ENCODE results near the gene FXN. TPM values are rescaled to one million over a fixed set of nuclear protein-coding genes. Genes with fewer than 3 reads are reported as not detected.
A peak's percentile ranks its signal among the peaks of the same experiment; 100 is the strongest.

FXN gene
- total RNA-seq, 6 experiments from 2014 or later, result 12.5 to 30.4 (median 24.7) TPM

- intact Hi-C loops (cut with DNase I), result no loop called here
- DNase-seq (no peak), ATAC-seq (no peak)
- Histone ChIP-seq H3K4me1 (peaks cover 0 to 9% (median 4%) of the 10 kb centered on the region in 4 donors), H3K27me3 (no peaks in the 10 kb centered on the region), H3K27ac (no peak overlapping the region), H3K9me3 (no peaks in the 10 kb centered on the region), H3K4me3 (no peak overlapping the region), H3K36me3 (no peaks in the 10 kb centered on the region)
- TF ChIP-seq CTCF (IDR thresholded peaks at IDR 0.05), result no peak
- TF ChIP-seq POLR2A (IDR thresholded peaks at IDR 0.05), result no peak
- WGBS (ENCODE audit: insufficient coverage, low coverage, low lambda C conversion rate, missing lambda C conversion rate), result 68% methylated on average over 4 of the region's 4 CpGs
Observed at GRCh38 chr9:69132361-69132760, 96.8 kb downstream of the FXN start.

GRCh38 chr9:69134412-69134811 lies 98.9 kb downstream of the FXN start:
- Histone ChIP-seq H3K36me3 (no peaks in the 10 kb centered on the region), H3K4me1 (peaks cover 0 to 9% (median 4%) of the 10 kb centered on the region in 4 donors), H3K9me3 (no peaks in the 10 kb centered on the region), H3K4me3 (no peak overlapping the region), H3K27ac (no peak overlapping the region), H3K27me3 (no peaks in the 10 kb centered on the region)
- WGBS (ENCODE audit: insufficient coverage, low coverage, low lambda C conversion rate, missing lambda C conversion rate), result 84% methylated on average over 5 of the region's 6 CpGs
- DNase-seq (no peak), ATAC-seq (peak in 1 of 4 donors; percentile 10)
- TF ChIP-seq CTCF (IDR thresholded peaks at IDR 0.05) (no peak), POLR2A (IDR thresholded peaks at IDR 0.05) (no peak)
- intact Hi-C loops (cut with DNase I), result no loop called here

GRCh38 chr9:69136185-69136584 lies 100.6 kb downstream of the FXN start:
- Histone ChIP-seq H3K9me3 (no peaks in the 10 kb centered on the region), H3K27ac (no peak overlapping the region), H3K4me3 (no peak overlapping the region), H3K36me3 (no peaks in the 10 kb centered on the region), H3K4me1 (peaks cover 0 to 4% (median 0%) of the 10 kb centered on the region in 4 donors), H3K27me3 (no peaks in the 10 kb centered on the region)
- DNase-seq (no peak), ATAC-seq (no peak)
- 90% methylated on average over 2 of the region's 2 CpGs for WGBS (ENCODE audit: insufficient coverage, low coverage, low lambda C conversion rate, missing lambda C conversion rate)
- intact Hi-C loops (cut with DNase I), result no loop called here
- TF ChIP-seq CTCF (IDR thresholded peaks at IDR 0.05) (no peak), POLR2A (IDR thresholded peaks at IDR 0.05) (no peak)

GRCh38 chr9:69136779-69137178 lies 101.2 kb downstream of the FXN start:
- DNase-seq (no peak), ATAC-seq (peak; percentile 29 to 60 (median 34))
- Histone ChIP-seq H3K9me3 (no peaks in the 10 kb centered on the region), H3K27me3 (no peaks in the 10 kb centered on the region), H3K4me3 (no peak overlapping the region), H3K36me3 (no peaks in the 10 kb centered on the region), H3K27ac (no peak overlapping the region), H3K4me1 (no peaks in the 10 kb centered on the region)
- intact Hi-C loops (cut with DNase I), result no loop called here
- TF ChIP-seq CTCF (IDR thresholded peaks at IDR 0.05), result no peak
- TF ChIP-seq POLR2A (IDR thresholded peaks at IDR 0.05), result no peak
- 70% methylated on average over 6 of the region's 7 CpGs for WGBS (ENCODE audit: insufficient coverage, low coverage, low lambda C conversion rate, missing lambda C conversion rate)

GRCh38 chr9:69137311-69137710 lies 101.8 kb downstream of the FXN start:
- intact Hi-C loops (cut with DNase I), result no loop called here
- TF ChIP-seq POLR2A (IDR thresholded peaks at IDR 0.05) (no peak), CTCF (IDR thresholded peaks at IDR 0.05) (no peak)
- no peaks in the 10 kb centered on the region for H3K36me3 ChIP-seq
- no peaks in the 10 kb centered on the region for H3K27me3 ChIP-seq
- ATAC-seq, result no peak
- H3K4me1 ChIP-seq, result peaks cover 0 to 2% (median 0%) of the 10 kb centered on the region in 4 donors
- no peak overlapping the region for H3K4me3 ChIP-seq
- no peak for DNase-seq
- 92% methylated on average over 8 of the region's 8 CpGs for WGBS (ENCODE audit: insufficient coverage, low coverage, low lambda C conversion rate, missing lambda C conversion rate)
- H3K9me3 ChIP-seq, result no peaks in the 10 kb centered on the region
- H3K27ac ChIP-seq, result no peak overlapping the region
